ENCODE measurements around the gene PHTF1.

The PHTF1 gene

DNA sequence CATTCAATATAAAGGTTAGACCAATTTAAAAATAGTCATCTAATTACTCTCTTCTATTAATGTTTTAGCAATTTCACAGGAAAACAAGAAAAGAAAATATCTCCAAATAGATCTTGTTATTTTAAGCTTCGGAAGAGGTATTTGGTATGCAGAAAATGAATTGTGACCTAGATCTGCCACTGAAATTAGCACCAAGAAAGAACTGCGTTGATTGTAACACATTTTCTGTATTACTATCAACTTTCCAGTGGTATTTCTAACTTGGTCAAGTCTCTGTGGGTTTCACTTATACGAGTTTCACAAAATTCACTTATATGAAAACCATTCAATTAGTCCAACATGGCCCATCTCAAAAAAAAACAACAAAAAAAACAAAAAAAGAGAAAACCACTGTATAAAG is 41.2 kb upstream of the PHTF1 start:
- ChIA-PET CTCF (no interaction called here), POLR2A (no interaction called here)

GRCh38 chr1:113797472-113797871 is 38.2 kb upstream of the PHTF1 start:
- CTCF ChIA-PET = no interaction called here
- DNase-seq (ENCODE audit: extremely low spot score) = no peak
- POLR2A ChIA-PET = no interaction called here
- TF ChIP-seq NFRKB (IDR thresholded peaks at IDR 0.05) (no peak), ZNF384 (IDR thresholded peaks at IDR 0.05) (no peak), L3MBTL2 (conservative IDR thresholded peaks at IDR 0.05) (no peak), ELF4 (IDR thresholded peaks at IDR 0.05) (no peak), HDGF (IDR thresholded peaks at IDR 0.05; ENCODE audit: borderline replicate concordance) (no peak), BHLHE40 (IDR thresholded peaks at IDR 0.05; ENCODE audit: borderline replicate concordance) (no peak), ARNT (IDR thresholded peaks at IDR 0.05) (no peak), CTBP1 (IDR thresholded peaks at IDR 0.05; ENCODE audit: borderline replicate concordance) (no peak), TARDBP (IDR thresholded peaks at IDR 0.05) (no peak), FOXK2 (IDR thresholded peaks at IDR 0.05) (no peak), SP1 (IDR thresholded peaks at IDR 0.05) (no peak), FOXA1 (IDR thresholded peaks at IDR 0.05) (no peak), SUZ12 (IDR thresholded peaks at IDR 0.05) (no peak)
- TF ChIP-seq, protein P1, sequence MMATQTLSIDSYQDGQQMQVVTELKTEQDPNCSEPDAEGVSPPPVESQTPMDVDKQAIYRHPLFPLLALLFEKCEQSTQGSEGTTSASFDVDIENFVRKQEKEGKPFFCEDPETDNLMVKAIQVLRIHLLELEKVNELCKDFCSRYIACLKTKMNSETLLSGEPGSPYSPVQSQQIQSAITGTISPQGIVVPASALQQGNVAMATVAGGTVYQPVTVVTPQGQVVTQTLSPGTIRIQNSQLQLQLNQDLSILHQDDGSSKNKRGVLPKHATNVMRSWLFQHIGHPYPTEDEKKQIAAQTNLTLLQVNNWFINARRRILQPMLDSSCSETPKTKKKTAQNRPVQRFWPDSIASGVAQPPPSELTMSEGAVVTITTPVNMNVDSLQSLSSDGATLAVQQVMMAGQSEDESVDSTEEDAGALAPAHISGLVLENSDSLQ (IDR thresholded peaks at IDR 0.05) = no peak

More for the DNA sequence above, 41.2 kb upstream of the PHTF1 start:
- no peak for DNase-seq (ENCODE audit: extremely low spot score)
- TF ChIP-seq SP1 (IDR thresholded peaks at IDR 0.05) (no peak), CTBP1 (IDR thresholded peaks at IDR 0.05; ENCODE audit: borderline replicate concordance) (no peak), ZNF384 (IDR thresholded peaks at IDR 0.05) (no peak), ARNT (IDR thresholded peaks at IDR 0.05) (no peak), HDGF (IDR thresholded peaks at IDR 0.05; ENCODE audit: borderline replicate concordance) (no peak), FOXK2 (IDR thresholded peaks at IDR 0.05) (no peak), FOXA1 (IDR thresholded peaks at IDR 0.05) (no peak)
- TF ChIP-seq, protein P1 (IDR thresholded peaks at IDR 0.05) = no peak

GRCh38 chr1:113793878-113794834 is 34.9 kb upstream of the PHTF1 start:
- TF ChIP-seq FOXM1 (IDR thresholded peaks at IDR 0.05; ENCODE audit: borderline replicate concordance) (no peak), NFRKB (IDR thresholded peaks at IDR 0.05) (no peak), ELF4 (IDR thresholded peaks at IDR 0.05) (no peak), TARDBP (IDR thresholded peaks at IDR 0.05) (no peak), SP1 (IDR thresholded peaks at IDR 0.05) (no peak), FOXK2 (IDR thresholded peaks at IDR 0.05) (no peak), SUZ12 (IDR thresholded peaks at IDR 0.05) (no peak), FOXA1 (IDR thresholded peaks at IDR 0.05) (no peak), ARNT (IDR thresholded peaks at IDR 0.05) (no peak)
- TF ChIP-seq, protein P1 (IDR thresholded peaks at IDR 0.05) = no peak
- POLR2A ChIA-PET = no interaction called here
- CTCF ChIA-PET = no interaction called here
- DNase-seq (ENCODE audit: extremely low spot score) = no peak

- POLR2A ChIA-PET = interaction anchor here (1.0 kb wide), 1 partner anchor 19 kb away, joined by 3 read pairs; the partner anchor contains the start of gene RSBN1
- DNase-seq (ENCODE audit: extremely low spot score) = no peak
- TF ChIP-seq BHLHE40 (IDR thresholded peaks at IDR 0.05; ENCODE audit: borderline replicate concordance) (no peak), FOXA1 (IDR thresholded peaks at IDR 0.05) (no peak), ELF4 (IDR thresholded peaks at IDR 0.05) (no peak), LEF1 (IDR thresholded peaks at IDR 0.05; ENCODE audit: borderline replicate concordance) (no peak), CTBP1 (IDR thresholded peaks at IDR 0.05; ENCODE audit: borderline replicate concordance) (no peak), FOXK2 (IDR thresholded peaks at IDR 0.05) (no peak)
- CTCF ChIA-PET = no interaction called here
Measured at GRCh38 chr1:113792986-113793385, 33.7 kb upstream of the PHTF1 start.

GRCh38 chr1:113792471-113792870 is 33.2 kb upstream of the PHTF1 start:
- CTCF ChIA-PET = no interaction called here
- DNase-seq (ENCODE audit: extremely low spot score) = no peak
- POLR2A ChIA-PET = interaction anchor here (1.0 kb wide), 1 partner anchor 20 kb away, joined by 3 read pairs; the partner anchor contains the start of gene RSBN1
- TF ChIP-seq ELF4 (IDR thresholded peaks at IDR 0.05) (no peak), ARNT (IDR thresholded peaks at IDR 0.05) (no peak), TARDBP (IDR thresholded peaks at IDR 0.05) (no peak)

- POLR2A ChIA-PET = no interaction called here
- DNase-seq (ENCODE audit: extremely low spot score) = no peak
- TF ChIP-seq L3MBTL2 (conservative IDR thresholded peaks at IDR 0.05) = no peak
- TF ChIP-seq ZNF384 (IDR thresholded peaks at IDR 0.05) = no peak
- TF ChIP-seq FOXA1 (IDR thresholded peaks at IDR 0.05) = no peak
- no peak for TF ChIP-seq FOXM1 (IDR thresholded peaks at IDR 0.05; ENCODE audit: borderline replicate concordance)
- CTCF ChIA-PET = no interaction called here
Measured at GRCh38 chr1:113788802-113789201, 29.5 kb upstream of the PHTF1 start.

- TF ChIP-seq HDGF (IDR thresholded peaks at IDR 0.05; ENCODE audit: borderline replicate concordance) (no peak), NFRKB (IDR thresholded peaks at IDR 0.05) (no peak)
- TF ChIP-seq, protein P1 (IDR thresholded peaks at IDR 0.05) = no peak
- DNase-seq (ENCODE audit: extremely low spot score) = no peak
- CTCF ChIA-PET = no interaction called here
Measured at GRCh38 chr1:113787663-113788062, 28.4 kb upstream of the PHTF1 start.

More at GRCh38 chr1:113787663-113788062, 28.4 kb upstream of the PHTF1 start:
- POLR2A ChIA-PET = interaction anchor here (1.8 kb wide), 1 partner anchor 27 kb away, joined by 4 read pairs; no protein-coding TSS in a partner anchor

Data from HEK293T (cell line).